NCI-H226 (cell line): ENCODE measurements around the gene NT5C.
"Not testable (repeated sequence)": the region's sequence is repeated elsewhere in the genome, so short reads cannot be mapped to it uniquely, and the experiment has no call there.

Experiments used
- DNase-seq: peaks from one replicate; pipeline ENCODE4 v3.0.0-alpha.2; 2015

The NT5C gene

GRCh38 chr17:75131278-75132017 lies at the start of gene NT5C:
Gene NT5C, minus strand, starts transcription at chr17:75131742. Its CDS starts 35 bp downstream, at chr17:75131707.
- peak; percentile 84 for DNase-seq

GRCh38 chr17:75181110-75181509 lies 49.6 kb upstream of the NT5C start:
- no peak for DNase-seq

- no peak for DNase-seq
Measured at GRCh38 chr17:75178453-75178852, 46.9 kb upstream of the NT5C start.

- no peak for DNase-seq
Measured at GRCh38 chr17:75176625-75177024, 45.1 kb upstream of the NT5C start.

- DNase-seq: no peak
Measured at GRCh38 chr17:75174996-75175395, 43.5 kb upstream of the NT5C start.

GRCh38 chr17:75173526-75173925 lies 42.0 kb upstream of the NT5C start:
- no peak for DNase-seq

GRCh38 chr17:75168998-75169397 lies 37.5 kb upstream of the NT5C start:
- no peak for DNase-seq

- DNase-seq: not testable (repeated sequence)
Measured at GRCh38 chr17:75164606-75165005, 33.1 kb upstream of the NT5C start.

GRCh38 chr17:75163074-75163473 lies 31.5 kb upstream of the NT5C start:
- DNase-seq: no peak

GRCh38 chr17:75160211-75160610 lies 28.7 kb upstream of the NT5C start:
- no peak for DNase-seq

GRCh38 chr17:75159196-75160031 lies 27.9 kb upstream of the NT5C start:
- DNase-seq: peak; percentile 86

GRCh38 chr17:75158480-75158879 lies 26.9 kb upstream of the NT5C start:
- not testable (repeated sequence) for DNase-seq

- DNase-seq: no peak
Measured at GRCh38 chr17:75155191-75155601, 23.7 kb upstream of the NT5C start.

- DNase-seq: peak; percentile 98
Measured at GRCh38 chr17:75154195-75155106, 22.9 kb upstream of the NT5C start, which contains the start of gene JPT1. Gene JPT1, minus strand, starts transcription at chr17:75154512. Its CDS starts 115 bp downstream, at chr17:75154397.

- no peak for DNase-seq
Measured at GRCh38 chr17:75153780-75154194, 22.2 kb upstream of the NT5C start.

- DNase-seq: peak; percentile 29
Measured at GRCh38 chr17:75152922-75153779, 21.6 kb upstream of the NT5C start.

GRCh38 chr17:75152523-75152921 lies 21.0 kb upstream of the NT5C start:
- DNase-seq: no peak

- DNase-seq: no peak
Measured at GRCh38 chr17:75151930-75152329, 20.4 kb upstream of the NT5C start.

GRCh38 chr17:75147878-75148546 lies 16.5 kb upstream of the NT5C start:
- no peak for DNase-seq

GRCh38 chr17:75146592-75146991 lies 15.1 kb upstream of the NT5C start:
- DNase-seq: no peak

- no peak for DNase-seq
Measured at GRCh38 chr17:75144816-75145512, 13.4 kb upstream of the NT5C start.
